H1 (cell line): ENCODE results near the gene ACKR1. TPM values are rescaled to one million over a fixed set of nuclear protein-coding genes. Genes with fewer than 3 reads are reported as not detected.

Experiments used
- CEBPB ChIP-seq: IDR thresholded peaks from 2 replicates; pipeline ENCODE4 v1.6.1; 2012; ENCODE audit warnings: low read depth, low read length
- CHD7 ChIP-seq: fragments of 300-600 bp; sonication (generic); IDR thresholded peaks from 2 replicates; pipeline ENCODE4 v1.7.1; 2012; ENCODE audit warnings: low read length, moderate library complexity, mild to moderate bottlenecking, inconsistent platforms; ENCODE audit not compliant: insufficient replicate concordance
- GABPA ChIP-seq: IDR thresholded peaks from 2 replicates; pipeline ENCODE4 v1.6.1; 2011; ENCODE audit warnings: mild to moderate bottlenecking, low read length, moderate library complexity, borderline replicate concordance; ENCODE audit not compliant: insufficient read depth
- KDM5A ChIP-seq: fragments of 200-600 bp; IDR thresholded peaks from 2 replicates; pipeline ENCODE4 v1.7.1; 2012; ENCODE audit warnings: mild to moderate bottlenecking, low read length, inconsistent platforms, mixed read lengths
- NANOG ChIP-seq: IDR thresholded peaks from 2 replicates; pipeline ENCODE4 v1.6.1; 2011; ENCODE audit warnings: low read length, low read depth, mild to moderate bottlenecking, inconsistent platforms; ENCODE audit not compliant: insufficient read depth, poor library complexity, severe bottlenecking
- POU5F1 ChIP-seq: IDR thresholded peaks from 2 replicates; pipeline ENCODE4 v1.6.1; 2011; ENCODE audit warnings: low read depth, mild to moderate bottlenecking, low read length, moderate library complexity
- SIRT6 ChIP-seq: IDR thresholded peaks from one replicate; pipeline ENCODE4 v1.7.1; 2012; ENCODE audit warnings: low read length, inconsistent platforms
- polyA plus RNA-seq, 7 experiments: library from polyadenylated mRNA; depleted of rRNA in 3 of 7; stranded (reverse) in 5 of 7; unstranded in 2 of 7; fragments of >200 nt in 5 of 7; fragments of 200-250 nt in 2 of 7; gene quantifications; 1 replicate in 5 of 7; 2 replicates in 1 of 7; 4 replicates in 1 of 7; pipeline versions ENCODE4 v1.2.1 to v1.2.3, GENCODE V29; 2011 to 2013; ENCODE audit warnings: missing spikeins in 2 of 7, mixed read lengths in 2 of 7
- total RNA-seq: library from RNA; stranded (reverse); fragmentation: NEBNext Ultra II Directional; extraction: Animal tissue kit (Norgen Biotek cat#: 25700); gene quantifications from 2 replicates; pipeline ENCODE4 v1.2.1, GENCODE V29; 2021

ACKR1 gene
- total and polyA plus RNA-seq, 2 of the 8 experiments (the other 6 are each of a cell fraction or from before 2014, with no cell fraction given): 0.61 to 1.00 TPM

GRCh38 chr1:159162516-159163265, 42.0 kb upstream of the ACKR1 start (continued):
- no peak for TF ChIP-seq NANOG
- no peak for TF ChIP-seq KDM5A
- TF ChIP-seq CEBPB: no peak
- TF ChIP-seq GABPA: no peak
- no peak for TF ChIP-seq POU5F1
- TF ChIP-seq CHD7: no peak
- no peak for TF ChIP-seq SIRT6
